HS-27A (cell line): Measurements from ENCODE around the gene CD82.

Experiments
- DNase-seq: peaks from one replicate; pipeline ENCODE4 v3.0.0-alpha.2; 2012; ENCODE audit warnings: low read depth, missing footprints

CD82 gene, protein sequence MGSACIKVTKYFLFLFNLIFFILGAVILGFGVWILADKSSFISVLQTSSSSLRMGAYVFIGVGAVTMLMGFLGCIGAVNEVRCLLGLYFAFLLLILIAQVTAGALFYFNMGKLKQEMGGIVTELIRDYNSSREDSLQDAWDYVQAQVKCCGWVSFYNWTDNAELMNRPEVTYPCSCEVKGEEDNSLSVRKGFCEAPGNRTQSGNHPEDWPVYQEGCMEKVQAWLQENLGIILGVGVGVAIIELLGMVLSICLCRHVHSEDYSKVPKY

DNA sequence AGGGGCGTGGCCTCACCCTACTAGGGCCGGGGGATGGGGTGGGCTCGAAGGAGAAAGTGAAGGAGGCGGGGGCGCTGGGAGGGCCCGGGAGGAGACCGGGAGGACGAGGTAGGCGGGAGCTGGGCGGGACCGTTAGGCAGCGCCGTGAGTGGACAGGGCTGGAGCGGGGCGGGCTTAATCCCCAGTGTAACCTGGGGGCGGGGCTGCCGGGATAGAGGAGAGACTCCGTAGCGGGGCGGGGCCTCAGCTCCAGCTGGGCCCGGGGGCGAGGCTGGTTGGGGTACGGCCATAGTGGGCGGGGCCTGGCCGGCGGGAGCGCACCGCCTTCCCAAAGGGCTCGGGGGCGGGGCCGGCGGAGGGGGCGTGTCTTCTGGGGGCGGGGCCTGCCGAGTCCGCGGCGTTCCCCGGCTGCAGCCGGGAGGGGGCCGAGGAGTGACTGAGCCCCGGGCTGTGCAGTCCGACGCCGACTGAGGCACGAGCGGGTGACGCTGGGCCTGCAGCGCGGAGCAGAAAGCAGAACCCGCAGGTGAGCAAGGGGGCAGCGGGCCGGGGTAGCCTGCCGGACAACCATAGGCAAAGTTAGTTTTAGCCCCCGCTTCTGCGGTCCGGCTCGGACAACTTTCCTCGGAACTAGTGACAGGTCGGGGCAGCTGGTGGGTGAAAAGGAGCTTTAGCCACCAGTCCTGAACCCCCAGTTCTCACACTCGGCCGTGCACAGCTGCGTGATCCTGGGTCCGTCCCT lies at the start of gene CD82:
TSS of gene CD82 (plus strand) at position 453 of the 742 bp plus-strand sequence. CDS start 29,000 bp downstream, outside the sequence.
- no peak for DNase-seq

DNA sequence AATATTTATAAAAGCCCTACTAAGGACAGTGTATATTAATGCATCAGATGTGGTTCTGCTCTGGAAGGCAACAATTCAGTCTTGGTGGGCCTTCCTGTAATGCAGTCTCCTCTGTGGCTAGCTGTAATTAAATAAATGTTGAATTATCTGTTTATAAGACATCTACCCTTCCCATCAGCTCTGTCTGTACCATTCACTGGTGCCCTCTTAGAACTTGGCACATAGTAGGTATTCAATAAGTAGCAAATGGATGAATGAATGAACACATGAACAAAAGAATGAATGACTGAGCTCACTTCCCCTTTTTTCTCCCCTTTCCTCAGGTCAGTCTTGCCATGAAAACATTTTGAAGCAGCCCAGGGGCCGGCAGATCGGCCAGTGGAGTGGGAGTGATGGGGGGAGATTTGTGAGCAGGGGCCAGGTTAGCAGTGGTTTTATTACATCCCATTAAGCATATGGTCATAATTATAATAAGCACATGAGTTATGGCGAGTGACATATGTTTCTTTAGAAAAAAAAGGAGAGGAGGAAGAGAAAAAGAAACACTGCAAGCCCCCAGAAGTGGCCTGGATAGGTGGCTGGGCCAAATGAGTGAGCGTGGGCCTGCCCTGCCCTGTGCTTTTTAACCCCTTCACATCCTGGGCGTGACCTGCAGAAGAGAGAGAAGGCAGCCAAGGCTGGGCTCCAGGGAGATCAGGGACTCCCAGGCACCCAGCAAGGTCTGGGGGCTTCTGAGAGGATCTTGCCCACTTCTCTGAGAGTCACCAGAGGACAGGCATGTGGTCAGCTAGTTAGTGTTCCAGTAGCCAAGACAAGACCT lies 48.6 kb upstream of the CD82 start:
- no peak for DNase-seq

DNA sequence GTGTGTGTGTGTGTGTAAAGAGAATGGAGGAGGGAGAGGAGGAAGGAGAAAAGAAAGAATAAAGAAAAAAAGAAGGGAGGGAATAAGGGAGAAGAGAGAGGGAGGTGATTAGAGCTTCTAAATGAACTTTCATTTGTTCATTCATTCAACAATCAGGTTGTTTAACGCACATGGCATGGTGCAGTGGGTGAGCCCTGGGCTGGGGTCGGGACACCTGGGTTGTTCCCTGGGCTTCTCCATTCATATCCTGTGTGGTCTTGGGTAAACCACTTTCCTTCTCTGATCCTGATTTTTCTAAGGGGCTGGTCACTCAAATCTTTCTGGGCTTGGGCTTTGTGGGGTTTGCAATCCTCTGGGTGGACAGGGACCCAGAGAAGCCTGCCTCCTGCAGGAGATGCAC lies 47.9 kb upstream of the CD82 start:
- no peak for DNase-seq

DNA sequence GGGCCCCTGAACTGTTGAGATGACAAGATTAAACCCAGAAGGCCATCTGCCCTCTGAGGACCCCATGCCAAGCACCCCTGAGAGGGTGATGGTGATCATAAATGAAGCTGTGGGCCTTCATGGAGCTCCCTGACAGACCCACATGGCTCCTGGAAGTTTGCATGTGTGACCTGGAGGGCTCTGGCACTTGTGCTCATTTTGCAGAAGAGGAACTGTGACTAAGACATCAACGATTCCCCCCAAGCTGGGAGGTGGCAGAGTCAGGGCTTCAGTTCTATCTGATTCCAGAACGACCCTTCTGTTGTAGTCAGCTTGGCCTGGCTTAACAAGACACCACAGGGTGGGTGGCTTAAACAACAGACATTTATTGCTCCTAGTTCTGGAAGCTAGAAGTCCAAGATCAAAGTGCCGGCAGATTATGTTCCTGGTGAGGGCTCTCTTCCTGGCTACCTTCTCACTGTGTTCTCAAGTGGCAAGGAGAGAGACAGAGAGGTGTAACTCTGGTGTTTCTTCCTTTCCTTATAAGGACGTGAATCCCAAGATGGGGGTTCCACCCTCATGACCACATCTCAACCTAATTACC lies 46.4 kb upstream of the CD82 start:
- DNase-seq = no peak

DNA sequence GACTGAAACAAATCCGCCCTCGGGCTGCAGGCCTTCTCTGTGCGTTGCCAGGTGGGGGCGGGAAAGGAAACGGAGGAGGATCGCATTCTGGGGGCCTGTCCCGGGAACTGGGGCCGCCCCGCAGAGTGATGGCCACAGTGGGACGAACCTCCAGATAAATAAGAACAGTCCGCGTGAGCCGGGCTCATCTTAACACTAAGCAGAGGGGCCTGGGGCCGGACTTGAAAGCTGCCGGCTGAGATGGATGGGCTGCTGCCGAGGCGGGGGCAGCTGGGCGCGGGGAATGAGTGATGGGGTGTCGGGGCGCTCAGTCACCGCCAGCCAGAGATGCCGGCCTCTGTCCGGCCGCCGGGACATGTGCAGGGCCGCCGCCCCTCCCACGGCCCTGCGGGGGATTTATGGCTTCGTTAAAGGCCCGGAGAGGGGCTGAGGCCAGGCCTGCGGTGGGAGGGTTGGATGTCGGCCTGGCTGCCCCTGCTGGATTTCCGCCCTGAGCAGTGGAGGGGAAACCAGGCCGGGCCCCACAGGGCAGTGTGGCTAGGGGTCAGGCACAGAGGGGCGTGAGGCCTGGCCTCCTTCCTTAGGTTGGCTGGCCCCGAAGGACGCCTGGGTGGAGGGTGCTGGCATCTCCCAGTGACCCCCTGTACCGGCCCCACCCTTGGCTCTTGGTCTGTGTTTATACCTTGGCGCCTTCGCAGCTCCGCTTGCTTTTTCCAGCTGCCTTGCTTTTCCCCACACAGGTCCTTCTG lies 45.3 kb upstream of the CD82 start:
- DNase-seq = no peak

DNA sequence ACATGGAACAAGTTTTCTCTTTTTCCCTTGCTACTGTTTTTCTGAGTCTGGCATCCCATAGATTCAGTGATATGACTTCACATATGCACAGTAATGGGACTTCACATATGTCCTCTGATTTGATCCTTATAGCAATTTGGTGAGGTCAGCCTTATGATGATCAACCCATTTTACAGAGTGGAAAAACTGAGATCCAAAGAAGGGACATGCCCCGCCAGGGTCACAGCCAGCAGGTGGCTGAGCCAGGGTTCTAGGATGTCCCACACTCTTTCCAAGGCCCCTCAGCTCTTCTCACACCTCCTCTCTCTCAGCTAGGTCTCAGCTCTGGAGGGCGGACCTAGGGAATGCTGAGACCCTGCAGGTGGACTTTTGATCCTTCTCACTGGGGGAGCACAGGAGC lies 44.3 kb upstream of the CD82 start:
- no peak for DNase-seq

DNA sequence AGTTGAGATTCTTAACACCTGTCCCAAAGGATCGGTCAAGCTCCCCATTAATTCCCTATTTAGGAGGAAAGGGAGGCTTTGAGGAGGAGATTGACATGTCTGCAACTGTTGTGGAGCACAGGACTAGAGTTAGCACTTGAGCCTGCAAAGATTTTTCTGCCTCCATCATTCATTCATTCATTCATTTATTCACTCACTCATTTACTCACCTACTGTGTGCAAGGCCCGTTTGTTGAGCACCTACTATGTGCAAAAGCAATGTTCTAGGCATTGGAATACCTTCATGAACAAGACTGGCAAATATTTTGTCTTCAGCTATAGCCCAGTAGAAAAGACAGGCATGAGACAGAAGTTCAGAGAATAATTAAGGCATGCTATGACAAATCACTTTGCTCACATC lies 43.2 kb upstream of the CD82 start:
- DNase-seq = no peak

DNA sequence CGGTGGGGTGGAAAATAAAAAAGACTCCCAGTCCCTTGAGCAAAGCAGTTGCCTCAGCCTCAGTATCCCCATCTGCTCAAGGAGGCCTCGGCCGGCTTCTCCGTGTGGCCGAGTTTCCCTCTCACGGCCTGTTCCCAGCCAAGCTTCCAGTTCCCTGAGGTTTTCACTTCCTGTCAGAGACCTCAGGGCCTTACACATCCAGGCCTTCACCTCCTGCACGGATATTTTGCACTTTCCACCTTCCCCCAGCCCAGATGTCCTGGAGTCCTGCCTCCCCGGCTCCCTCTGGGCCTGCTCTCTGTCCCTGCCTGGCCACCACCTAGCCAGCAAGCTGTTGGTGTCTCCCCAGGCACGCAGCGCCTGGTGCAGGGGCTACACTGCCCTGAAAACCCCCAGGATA lies 41.1 kb upstream of the CD82 start:
- DNase-seq = no peak

DNA sequence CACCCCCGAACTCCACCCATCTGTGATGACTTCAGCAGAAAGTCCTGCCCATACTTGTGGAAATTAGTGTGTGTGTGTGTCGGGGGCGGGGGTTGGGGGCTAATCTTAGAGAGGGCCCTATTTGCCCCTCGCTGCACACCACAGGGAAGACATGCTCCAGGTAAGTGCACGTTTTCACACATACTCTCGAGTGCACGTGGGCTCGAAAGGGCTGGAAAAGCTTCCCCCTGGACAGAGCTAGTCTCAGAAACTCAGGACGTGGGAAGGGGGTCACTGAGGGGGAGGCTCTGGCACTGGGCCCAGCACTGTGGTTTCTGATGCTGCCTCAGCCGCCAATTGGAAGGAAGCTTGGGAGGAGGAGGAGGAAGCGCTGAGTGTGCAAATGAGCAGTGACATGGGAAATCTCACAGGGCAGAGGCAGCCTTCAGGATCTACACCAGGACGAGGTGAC lies 40.7 kb upstream of the CD82 start:
- DNase-seq = no peak

DNA sequence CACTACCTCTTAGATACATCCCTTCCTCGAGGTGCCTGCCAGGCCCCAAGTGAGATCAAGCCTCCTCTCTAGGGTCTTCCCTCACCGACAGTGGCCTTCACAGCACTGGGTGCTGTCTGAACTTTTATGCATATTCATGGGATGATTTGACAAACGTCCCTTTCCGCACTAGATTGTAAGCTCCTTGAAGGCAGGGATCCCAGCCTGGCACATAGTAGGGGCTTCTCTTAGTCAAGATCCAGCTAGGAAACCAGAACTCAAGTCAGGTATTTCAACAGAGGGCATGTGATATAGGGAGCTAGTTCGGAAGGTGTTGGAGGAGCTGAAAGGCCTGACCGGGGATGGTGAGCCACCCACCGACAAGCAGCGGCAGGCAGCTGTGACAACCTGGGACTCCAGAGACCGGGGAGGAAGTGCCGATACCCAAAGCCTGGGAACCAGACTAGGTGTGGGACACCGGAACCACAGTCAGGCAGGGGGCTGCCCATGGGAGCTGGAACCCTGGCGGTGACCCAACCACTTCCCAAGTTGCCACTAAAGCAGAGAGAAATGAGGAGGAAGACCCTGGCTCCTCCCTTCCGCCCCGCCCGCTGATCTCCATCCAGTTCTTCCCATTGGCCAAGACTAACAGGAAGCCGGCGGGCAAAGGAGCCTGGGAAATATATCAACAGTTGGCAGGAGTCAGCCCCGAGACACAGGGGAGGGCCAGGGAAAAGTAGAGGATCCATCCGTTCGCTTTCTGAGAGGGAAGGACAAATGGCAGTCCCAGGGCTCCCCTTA lies 39.8 kb upstream of the CD82 start:
- no peak for DNase-seq

DNA sequence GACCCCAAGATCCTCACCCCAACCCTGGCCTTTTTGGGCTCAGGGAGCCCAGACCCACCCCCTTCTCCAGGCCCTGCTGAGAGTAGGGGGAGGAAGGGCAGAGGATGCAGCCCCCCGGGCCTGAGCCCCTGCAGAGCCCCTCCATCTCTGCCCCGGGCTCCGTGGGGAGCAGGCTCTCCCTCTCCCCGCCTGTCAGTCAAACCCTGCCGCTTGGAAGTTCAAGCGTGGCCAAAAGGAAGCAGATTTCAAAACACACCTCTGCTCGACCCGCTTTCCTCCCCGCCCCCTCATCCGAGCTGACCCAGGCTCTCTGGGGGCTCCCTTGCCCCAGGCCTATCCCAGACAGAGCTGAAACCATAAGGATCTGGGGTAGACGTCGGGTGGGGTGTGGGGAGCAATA lies 39.0 kb upstream of the CD82 start:
- DNase-seq = no peak

DNA sequence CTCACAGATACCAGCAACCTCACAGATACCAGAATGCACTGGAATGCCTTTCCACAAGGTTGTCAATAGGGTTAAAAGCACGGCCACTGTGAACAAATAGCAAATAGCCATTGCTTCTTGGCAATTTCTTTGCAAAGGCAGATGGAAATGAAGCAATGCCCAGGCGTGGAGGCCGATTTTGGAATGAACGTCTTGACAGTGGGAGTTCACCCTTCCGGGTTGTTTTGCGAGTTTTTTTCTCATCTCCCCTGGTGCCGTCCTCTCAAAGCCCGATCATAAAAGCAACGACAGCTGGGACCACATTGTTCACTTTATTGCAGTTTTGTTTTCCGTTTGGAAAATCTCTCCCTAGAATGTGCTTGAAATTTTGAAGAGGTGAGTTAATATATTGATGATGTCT lies 38.0 kb upstream of the CD82 start:
- DNase-seq = no peak

DNA sequence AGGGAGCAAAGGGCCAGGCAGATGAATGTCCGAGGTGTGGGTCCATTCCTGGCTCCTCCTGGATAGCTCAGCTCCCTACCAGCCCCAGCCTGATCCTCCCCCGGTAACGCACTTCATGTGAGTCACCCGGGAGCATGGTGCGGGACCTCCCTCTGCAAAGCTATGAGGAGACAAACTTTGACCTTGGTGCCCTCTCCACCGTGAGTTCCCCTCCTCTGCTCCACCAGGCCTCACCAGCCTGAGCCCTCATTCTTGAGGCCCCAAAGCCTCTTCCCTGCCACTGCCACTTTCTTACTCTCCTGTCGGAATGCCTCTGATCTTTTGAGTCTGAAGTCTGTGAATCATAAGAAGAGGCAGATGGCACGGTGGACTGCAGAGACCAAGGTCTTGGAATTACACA lies 37.4 kb upstream of the CD82 start:
- DNase-seq = no peak

DNA sequence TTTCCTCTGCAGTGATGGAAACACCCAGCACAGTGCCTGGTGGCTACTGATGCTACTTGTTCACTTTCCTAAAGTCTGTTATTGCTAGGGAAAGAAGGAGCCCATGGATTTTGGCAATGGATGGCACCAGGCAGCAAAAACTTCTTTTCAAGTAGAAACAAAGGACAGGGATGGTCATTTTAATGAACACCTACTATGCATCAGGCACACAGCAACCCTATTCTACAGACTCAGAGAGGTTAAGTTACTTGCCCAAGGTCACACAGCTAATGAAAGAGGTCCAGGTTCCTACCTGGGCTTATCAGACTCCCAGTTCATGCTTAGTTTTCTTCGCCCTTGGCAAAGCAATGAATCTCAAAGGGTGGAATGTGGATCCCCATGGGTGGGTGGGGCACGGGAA lies 36.9 kb upstream of the CD82 start:
- DNase-seq = no peak

DNA sequence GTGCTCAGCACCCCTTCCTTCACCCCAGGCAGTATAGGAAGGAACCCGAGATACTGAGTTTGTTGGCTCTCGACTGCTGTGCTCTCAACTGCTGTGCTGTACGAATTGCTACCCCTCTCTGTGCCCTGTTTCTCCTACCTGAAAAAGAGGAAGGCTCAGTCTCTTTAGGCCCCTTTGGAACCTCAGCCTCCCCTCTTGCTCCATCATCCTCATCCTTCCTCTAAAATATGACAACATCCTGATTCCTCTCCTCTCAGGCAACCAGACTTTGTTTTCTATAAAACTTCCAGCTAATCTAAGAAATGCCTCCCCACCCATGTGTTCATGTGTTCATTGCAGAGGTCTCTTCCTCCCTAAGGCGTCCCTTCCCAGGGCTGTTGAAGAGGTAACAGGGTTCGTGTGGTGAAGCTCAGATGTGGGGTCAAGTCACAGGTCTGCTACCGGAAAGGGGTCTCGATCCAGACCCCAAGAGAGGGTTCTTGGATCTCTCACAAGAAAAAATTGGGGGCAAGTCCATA lies 35.5 kb upstream of the CD82 start:
- no peak for DNase-seq

DNA sequence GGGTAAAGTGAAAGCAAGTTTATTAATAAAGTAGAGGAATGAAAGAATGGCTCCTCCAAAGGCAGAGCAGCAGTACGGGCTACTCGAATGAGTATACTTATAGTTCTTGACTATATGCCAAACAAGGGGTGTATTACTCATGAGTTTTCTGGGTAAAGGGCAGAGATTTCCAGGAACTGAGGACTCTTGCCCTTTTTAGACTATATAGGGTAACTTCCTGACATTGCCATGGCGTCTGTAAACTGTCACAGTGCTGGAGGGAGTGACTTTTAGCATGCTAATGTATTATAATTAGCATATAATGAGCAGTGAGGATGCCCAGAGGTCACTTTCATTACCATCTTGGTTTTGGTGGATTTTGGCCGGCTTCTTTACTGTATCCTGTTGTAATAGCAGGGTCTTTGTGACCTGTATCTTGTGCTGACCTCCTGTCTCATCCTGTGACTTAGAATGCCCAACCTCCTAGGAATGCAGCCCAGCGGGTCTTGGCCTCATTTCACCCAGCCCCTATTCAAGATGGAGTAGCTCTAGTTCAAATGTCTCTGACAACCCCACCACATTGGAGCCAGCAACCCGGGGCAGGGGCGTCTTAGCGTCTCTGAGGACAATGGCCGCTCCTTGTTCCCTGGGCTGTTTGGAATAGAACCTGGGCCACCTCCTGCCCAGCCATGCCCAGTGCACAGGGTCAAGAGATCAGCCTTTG lies 34.9 kb upstream of the CD82 start:
- DNase-seq = no peak

DNA sequence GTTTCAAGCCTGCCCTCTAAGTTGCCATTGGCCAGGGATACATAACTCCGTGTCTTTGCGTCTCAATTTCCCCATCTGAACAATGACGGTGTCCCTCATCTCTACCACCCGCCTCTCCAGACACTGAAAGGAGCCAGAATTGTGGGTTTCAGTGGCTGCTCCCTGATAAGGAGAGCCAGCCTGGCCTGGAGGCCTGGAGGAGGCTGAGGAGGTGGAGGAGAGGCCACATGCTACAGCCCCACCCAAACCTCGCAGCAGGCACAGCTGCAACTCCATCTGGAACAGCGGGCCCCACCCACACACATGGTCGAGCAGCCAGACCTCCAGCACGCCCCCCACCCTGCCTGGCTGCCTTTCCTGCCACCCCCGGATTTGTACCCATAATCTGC lies 34.4 kb upstream of the CD82 start:
- DNase-seq = no peak

DNA sequence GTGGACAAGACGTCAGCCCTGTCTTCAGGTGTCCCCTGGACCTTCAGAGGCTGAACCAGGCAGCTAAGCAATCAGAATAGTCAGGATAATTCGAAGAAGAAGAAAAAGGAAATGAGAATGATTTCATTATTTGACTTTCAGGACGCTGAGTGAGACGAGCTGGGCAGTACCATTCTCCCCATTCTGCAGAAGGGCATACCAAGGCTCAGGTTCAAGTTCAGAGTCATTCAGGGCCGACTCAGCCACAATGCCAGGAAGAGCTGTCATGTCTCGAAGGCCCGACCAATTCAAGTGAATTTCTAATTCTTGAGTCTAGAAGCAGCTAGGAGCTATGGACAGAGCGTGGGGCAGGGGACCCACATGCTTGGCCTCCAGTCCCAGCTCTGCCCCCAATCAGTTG lies 33.8 kb upstream of the CD82 start:
- DNase-seq = no peak

DNA sequence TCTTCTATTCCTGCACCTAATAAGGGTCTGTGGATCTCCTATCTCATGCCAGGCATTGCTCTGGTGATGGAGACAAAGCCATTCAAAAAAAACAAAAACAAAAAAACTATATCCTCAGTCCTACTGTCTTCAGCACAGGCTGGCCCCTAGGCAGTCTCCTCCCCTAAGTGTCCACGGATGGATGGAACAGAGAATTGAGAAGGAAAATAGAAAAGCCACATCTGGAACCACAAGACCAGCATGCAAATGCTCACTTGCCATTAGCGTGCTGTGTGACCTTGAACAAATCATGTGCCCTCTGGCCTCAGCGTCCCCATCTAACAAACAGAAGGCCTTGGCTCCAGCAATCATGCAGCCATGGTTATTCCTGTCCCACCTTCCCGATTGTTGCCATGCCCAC lies 32.7 kb upstream of the CD82 start:
- DNase-seq = no peak
